Measurements from ENCODE around the gene AGO3.

The AGO3 gene

DNA sequence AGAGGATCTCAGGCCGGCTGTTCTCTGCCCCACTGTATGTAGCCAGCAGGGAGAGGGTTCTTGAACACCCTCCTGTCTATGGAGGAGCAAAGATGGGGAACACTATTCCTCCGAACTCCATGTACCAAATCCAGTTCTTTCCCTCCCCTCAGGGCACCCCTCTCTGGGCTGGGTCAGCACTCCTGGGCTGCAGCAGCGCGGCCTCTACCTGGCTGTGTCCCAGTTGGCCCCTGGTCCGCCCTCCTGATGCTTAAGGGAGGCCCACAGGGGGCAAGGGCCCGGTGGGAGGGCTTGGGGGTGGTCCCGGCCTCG is 157.3 kb downstream of the AGO3 start:
- H2BK15ac ChIP-seq (replicated peaks; ENCODE audit: low read depth) = no peak overlapping the region
- peak overlapping the region; percentile 87 for H4K5ac ChIP-seq (ENCODE audit: low read length)
- DNase-seq = no peak
- no peak overlapping the region for H2BK120ac ChIP-seq (ENCODE audit: low read depth, low read length)
- peak overlapping the region; percentile 59 for H4K8ac ChIP-seq (ENCODE audit: low read depth, low read length)
- H3K9ac ChIP-seq (ENCODE audit: low read length) = peak overlapping the region; percentile 75
- WGBS (ENCODE audit: extremely low coverage, insufficient coverage, low lambda C conversion rate) = no CpG with 5 or more reads among the region's 8 CpGs
- peaks cover 5% of the 10 kb centered on the region for H3K4me1 ChIP-seq (ENCODE audit: control insufficient read depth, low read depth, low read length)
- H3K56ac ChIP-seq (ENCODE audit: low read length) = peak overlapping the region; percentile 96
- H3K27me3 ChIP-seq (ENCODE audit: insufficient read depth, low read length, poor library complexity) = no peaks in the 10 kb centered on the region
- H3K4me3 ChIP-seq (ENCODE audit: low read length) = no peak overlapping the region
- peaks cover 10% of the 10 kb centered on the region for H3K36me3 ChIP-seq (ENCODE audit: control insufficient read depth, insufficient read depth, low read length)
- H3K79me1 ChIP-seq (ENCODE audit: low read length) = peaks cover 11% of the 10 kb centered on the region
- no peak overlapping the region for H3K4ac ChIP-seq (ENCODE audit: low read depth, low read length)
- H2BK5ac ChIP-seq (ENCODE audit: low read length) = no peak overlapping the region
- H3K18ac ChIP-seq (ENCODE audit: low read length) = peak overlapping the region; percentile 15
- no peak overlapping the region for H2AK5ac ChIP-seq (ENCODE audit: low read length)
- no peak overlapping the region for H3K27ac ChIP-seq (ENCODE audit: low read depth, low read length)
- peak overlapping the region; percentile 50 for H3K4me2 ChIP-seq (ENCODE audit: low read length)
- peaks cover 7% of the 10 kb centered on the region for H3K79me2 ChIP-seq (ENCODE audit: control insufficient read depth, insufficient read depth, low read length)
- no peak overlapping the region for H3K23ac ChIP-seq (ENCODE audit: low read length)

DNA sequence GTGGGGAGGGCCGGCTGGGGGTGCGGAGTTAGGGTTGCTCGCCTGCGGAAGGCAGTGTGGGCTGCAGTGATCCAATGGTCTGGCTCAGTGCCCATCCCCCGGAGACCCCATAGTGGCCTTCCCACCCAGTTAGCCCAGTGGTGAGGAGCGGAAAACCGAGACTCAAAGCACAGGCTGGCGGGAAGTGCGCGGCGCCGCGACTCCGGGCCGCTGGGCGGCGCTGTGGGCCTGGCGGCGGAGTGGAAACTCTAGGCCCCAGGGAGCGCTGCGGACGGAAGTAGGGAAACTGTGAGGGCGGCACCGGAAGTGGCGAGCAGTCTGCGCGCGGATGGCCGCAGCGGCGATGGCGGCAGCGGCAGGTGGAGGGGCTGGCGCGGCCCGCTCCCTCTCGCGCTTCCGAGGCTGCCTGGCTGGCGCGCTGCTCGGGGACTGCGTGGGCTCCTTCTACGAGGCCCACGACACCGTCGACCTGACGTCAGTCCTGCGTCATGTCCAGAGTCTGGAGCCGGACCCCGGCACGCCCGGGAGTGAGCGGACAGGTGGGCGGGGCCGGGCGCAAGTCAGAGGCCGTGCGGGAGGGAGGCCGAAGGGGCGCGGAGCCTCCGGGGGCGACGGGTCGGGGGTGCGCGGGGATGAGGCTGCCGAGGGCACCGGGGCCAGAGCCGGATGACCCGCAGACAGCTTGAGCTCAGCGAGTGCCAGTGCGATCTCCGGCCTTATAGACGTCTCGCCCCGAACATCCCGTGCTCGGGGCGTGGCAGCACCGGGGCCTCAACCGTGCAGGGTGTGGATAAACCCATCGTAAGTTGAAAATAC is 157.9 kb downstream of the AGO3 start, which contains the start of gene ADPRS:
Gene ADPRS (plus strand): TSS at position 316 of the 816 bp plus-strand sequence. CDS start 13 bp downstream, at position 329.
- Histone ChIP-seq H3K36me3 (ENCODE audit: control insufficient read depth, insufficient read depth, low read length) (peaks cover 14% of the 10 kb centered on the region), H4K8ac (ENCODE audit: low read depth, low read length) (peak within 1 kb of the TSS; percentile 59), H3K9ac (ENCODE audit: low read length) (peak within 1 kb of the TSS; percentile 89), H2BK15ac (replicated peaks; ENCODE audit: low read depth) (no peak within 1 kb of the TSS), H3K27ac (ENCODE audit: low read depth, low read length) (no peak within 1 kb of the TSS), H3K23ac (ENCODE audit: low read length) (peak within 1 kb of the TSS; percentile 66), H2AK5ac (ENCODE audit: low read length) (no peak within 1 kb of the TSS), H3K79me1 (ENCODE audit: low read length) (peaks cover 11% of the 10 kb centered on the region), H4K5ac (ENCODE audit: low read length) (peak within 1 kb of the TSS; percentile 87), H3K27me3 (ENCODE audit: insufficient read depth, low read length, poor library complexity) (no peaks in the 10 kb centered on the region), H3K18ac (ENCODE audit: low read length) (peak within 1 kb of the TSS; percentile 15), H2BK5ac (ENCODE audit: low read length) (no peak within 1 kb of the TSS), H3K79me2 (ENCODE audit: control insufficient read depth, insufficient read depth, low read length) (peaks cover 7% of the 10 kb centered on the region), H3K56ac (ENCODE audit: low read length) (peak within 1 kb of the TSS; percentile 96), H3K4me2 (ENCODE audit: low read length) (peak within 1 kb of the TSS; percentile 92), H3K4me1 (ENCODE audit: control insufficient read depth, low read depth, low read length) (peaks cover 5% of the 10 kb centered on the region), H3K4me3 (ENCODE audit: low read length) (peak within 1 kb of the TSS; percentile 95), H3K4ac (ENCODE audit: low read depth, low read length) (no peak within 1 kb of the TSS), H2BK120ac (ENCODE audit: low read depth, low read length) (no peak within 1 kb of the TSS)
- no CpG with 5 or more reads among the region's 84 CpGs for WGBS (ENCODE audit: extremely low coverage, insufficient coverage, low lambda C conversion rate)
- peak; percentile 93 for DNase-seq

DNA sequence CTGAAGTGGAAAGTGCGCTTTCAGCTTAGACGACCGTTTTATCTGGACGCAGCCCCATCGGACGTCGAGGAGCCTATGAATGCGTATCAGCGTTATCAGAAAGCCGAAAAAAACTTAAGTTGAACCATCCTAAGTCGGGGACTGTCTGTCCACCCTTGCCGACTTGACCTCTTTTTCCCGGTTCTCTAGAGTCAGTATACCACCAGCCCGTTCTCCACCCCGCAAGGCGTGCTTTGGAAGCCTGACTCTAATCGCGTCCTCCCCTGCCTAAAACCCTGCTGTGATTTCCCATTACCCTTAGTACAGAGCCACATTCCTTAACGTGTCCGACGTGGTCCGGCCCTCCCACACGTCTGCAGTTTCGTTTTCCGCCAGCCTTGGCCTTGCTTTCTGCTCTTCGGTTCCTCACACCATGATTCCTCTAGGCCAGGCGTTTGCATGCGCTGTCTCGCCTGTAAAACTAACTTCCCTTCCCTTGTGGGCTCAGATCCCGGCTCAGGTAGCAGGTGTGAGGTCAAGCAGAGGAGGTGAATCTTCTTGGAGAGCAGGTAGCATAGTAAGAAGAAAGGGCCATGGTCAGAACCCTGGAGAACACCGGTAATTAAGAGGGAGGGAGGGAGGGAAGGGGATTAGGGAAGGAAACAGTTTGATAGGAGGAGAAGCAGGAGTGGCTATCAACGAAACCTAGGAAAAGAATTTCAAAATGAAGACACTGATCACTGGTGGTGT is 158.7 kb downstream of the AGO3 start:
- peaks cover 7% of the 10 kb centered on the region for H3K79me2 ChIP-seq (ENCODE audit: control insufficient read depth, insufficient read depth, low read length)
- H3K4me3 ChIP-seq (ENCODE audit: low read length) = peak overlapping the region; percentile 95
- no peak overlapping the region for H3K23ac ChIP-seq (ENCODE audit: low read length)
- H2BK15ac ChIP-seq (replicated peaks; ENCODE audit: low read depth) = no peak overlapping the region
- H2BK5ac ChIP-seq (ENCODE audit: low read length) = no peak overlapping the region
- H3K9ac ChIP-seq (ENCODE audit: low read length) = peak overlapping the region; percentile 89
- no peak overlapping the region for H3K18ac ChIP-seq (ENCODE audit: low read length)
- H3K36me3 ChIP-seq (ENCODE audit: control insufficient read depth, insufficient read depth, low read length) = peaks cover 14% of the 10 kb centered on the region
- H3K27ac ChIP-seq (ENCODE audit: low read depth, low read length) = no peak overlapping the region
- H3K4ac ChIP-seq (ENCODE audit: low read depth, low read length) = no peak overlapping the region
- DNase-seq = peak; percentile 72
- H3K4me2 ChIP-seq (ENCODE audit: low read length) = peak overlapping the region; percentile 92
- H3K4me1 ChIP-seq (ENCODE audit: control insufficient read depth, low read depth, low read length) = peaks cover 3% of the 10 kb centered on the region
- H4K5ac ChIP-seq (ENCODE audit: low read length) = no peak overlapping the region
- H3K56ac ChIP-seq (ENCODE audit: low read length) = peak overlapping the region; percentile 96
- H4K8ac ChIP-seq (ENCODE audit: low read depth, low read length) = no peak overlapping the region
- H2AK5ac ChIP-seq (ENCODE audit: low read length) = no peak overlapping the region
- H2BK120ac ChIP-seq (ENCODE audit: low read depth, low read length) = no peak overlapping the region
- no CpG with 5 or more reads among the region's 32 CpGs for WGBS (ENCODE audit: extremely low coverage, insufficient coverage, low lambda C conversion rate)
- peaks cover 11% of the 10 kb centered on the region for H3K79me1 ChIP-seq (ENCODE audit: low read length)
- H3K27me3 ChIP-seq (ENCODE audit: insufficient read depth, low read length, poor library complexity) = no peaks in the 10 kb centered on the region

DNA sequence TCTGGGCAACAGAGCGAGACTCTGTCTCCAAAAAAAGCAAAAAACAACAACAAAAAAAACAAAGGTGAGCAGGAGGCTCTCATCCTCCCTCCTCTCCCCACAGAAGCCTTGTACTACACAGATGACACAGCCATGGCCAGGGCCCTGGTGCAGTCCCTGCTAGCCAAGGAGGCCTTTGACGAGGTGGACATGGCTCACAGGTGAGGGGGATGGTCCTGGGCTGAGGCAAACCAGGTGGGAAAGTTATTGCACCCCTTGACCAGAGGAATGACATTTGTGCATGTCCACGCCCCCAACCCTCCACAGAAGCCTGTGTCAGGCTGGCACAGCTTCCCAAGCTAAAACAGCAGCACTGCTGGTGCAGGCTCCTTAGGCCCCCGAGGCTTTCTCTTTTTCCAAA is 160.2 kb downstream of the AGO3 start:
- H3K18ac ChIP-seq (ENCODE audit: low read length) = no peak overlapping the region
- no peak overlapping the region for H3K9ac ChIP-seq (ENCODE audit: low read length)
- H3K79me1 ChIP-seq (ENCODE audit: low read length) = peaks cover 11% of the 10 kb centered on the region
- no peak overlapping the region for H2BK5ac ChIP-seq (ENCODE audit: low read length)
- no peak overlapping the region for H2BK120ac ChIP-seq (ENCODE audit: low read depth, low read length)
- no peaks in the 10 kb centered on the region for H3K27me3 ChIP-seq (ENCODE audit: insufficient read depth, low read length, poor library complexity)
- no peak for DNase-seq
- no CpG with 5 or more reads among the region's 4 CpGs for WGBS (ENCODE audit: extremely low coverage, insufficient coverage, low lambda C conversion rate)
- H2BK15ac ChIP-seq (replicated peaks; ENCODE audit: low read depth) = no peak overlapping the region
- peaks cover 2% of the 10 kb centered on the region for H3K4me1 ChIP-seq (ENCODE audit: control insufficient read depth, low read depth, low read length)
- no peak overlapping the region for H3K23ac ChIP-seq (ENCODE audit: low read length)
- H3K56ac ChIP-seq (ENCODE audit: low read length) = no peak overlapping the region
- no peak overlapping the region for H3K4ac ChIP-seq (ENCODE audit: low read depth, low read length)
- H4K5ac ChIP-seq (ENCODE audit: low read length) = no peak overlapping the region
- H3K4me2 ChIP-seq (ENCODE audit: low read length) = no peak overlapping the region
- H3K36me3 ChIP-seq (ENCODE audit: control insufficient read depth, insufficient read depth, low read length) = peaks cover 14% of the 10 kb centered on the region
- no peak overlapping the region for H3K27ac ChIP-seq (ENCODE audit: low read depth, low read length)
- peaks cover 7% of the 10 kb centered on the region for H3K79me2 ChIP-seq (ENCODE audit: control insufficient read depth, insufficient read depth, low read length)
- H2AK5ac ChIP-seq (ENCODE audit: low read length) = no peak overlapping the region
- H4K8ac ChIP-seq (ENCODE audit: low read depth, low read length) = no peak overlapping the region
- H3K4me3 ChIP-seq (ENCODE audit: low read length) = no peak overlapping the region

DNA sequence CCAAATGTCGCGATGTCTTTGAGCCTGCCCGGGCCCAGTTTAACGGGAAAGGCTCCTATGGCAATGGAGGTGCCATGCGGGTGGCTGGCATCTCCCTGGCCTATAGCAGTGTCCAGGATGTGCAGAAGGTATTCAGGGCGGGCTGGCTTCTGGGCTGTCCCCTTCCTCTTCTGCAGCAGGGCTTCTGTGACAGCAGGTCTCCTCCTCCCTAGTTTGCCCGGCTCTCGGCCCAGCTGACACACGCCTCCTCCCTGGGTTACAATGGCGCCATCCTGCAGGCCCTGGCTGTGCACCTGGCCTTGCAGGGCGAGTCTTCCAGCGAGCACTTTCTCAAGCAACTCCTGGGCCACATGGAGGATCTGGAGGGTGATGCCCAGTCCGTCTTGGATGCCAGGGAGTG is 160.8 kb downstream of the AGO3 start:
- no CpG with 5 or more reads among the region's 13 CpGs for WGBS (ENCODE audit: extremely low coverage, insufficient coverage, low lambda C conversion rate)
- H3K4me3 ChIP-seq (ENCODE audit: low read length) = no peak overlapping the region
- peaks cover 7% of the 10 kb centered on the region for H3K79me2 ChIP-seq (ENCODE audit: control insufficient read depth, insufficient read depth, low read length)
- H3K4ac ChIP-seq (ENCODE audit: low read depth, low read length) = no peak overlapping the region
- no peak overlapping the region for H3K27ac ChIP-seq (ENCODE audit: low read depth, low read length)
- H2BK15ac ChIP-seq (replicated peaks; ENCODE audit: low read depth) = no peak overlapping the region
- H2AK5ac ChIP-seq (ENCODE audit: low read length) = no peak overlapping the region
- H3K79me1 ChIP-seq (ENCODE audit: low read length) = peaks cover 11% of the 10 kb centered on the region
- H2BK5ac ChIP-seq (ENCODE audit: low read length) = no peak overlapping the region
- no peak overlapping the region for H3K56ac ChIP-seq (ENCODE audit: low read length)
- H3K4me2 ChIP-seq (ENCODE audit: low read length) = no peak overlapping the region
- H4K8ac ChIP-seq (ENCODE audit: low read depth, low read length) = no peak overlapping the region
- H3K9ac ChIP-seq (ENCODE audit: low read length) = no peak overlapping the region
- no peak overlapping the region for H3K18ac ChIP-seq (ENCODE audit: low read length)
- DNase-seq = no peak
- no peak overlapping the region for H3K23ac ChIP-seq (ENCODE audit: low read length)
- peaks cover 2% of the 10 kb centered on the region for H3K4me1 ChIP-seq (ENCODE audit: control insufficient read depth, low read depth, low read length)
- peaks cover 14% of the 10 kb centered on the region for H3K36me3 ChIP-seq (ENCODE audit: control insufficient read depth, insufficient read depth, low read length)
- no peaks in the 10 kb centered on the region for H3K27me3 ChIP-seq (ENCODE audit: insufficient read depth, low read length, poor library complexity)
- no peak overlapping the region for H2BK120ac ChIP-seq (ENCODE audit: low read depth, low read length)
- no peak overlapping the region for H4K5ac ChIP-seq (ENCODE audit: low read length)

All from mesendoderm (in vitro differentiated cells).